OCI-LY7 (cell line): ENCODE data around the gene RNF150. TPM values are rescaled to one million over a fixed set of nuclear protein-coding genes. Genes with fewer than 3 reads are reported as not detected.

Experiments
- BruUV-seq: library from RNA; stranded (reverse); fragments of 400-500 nt; replicated peaks from 2 replicates; lab custom pipeline; 2021; lab: Mats Ljungman, UMichigan
- CTCF ChIA-PET: fragments of 300-600 bp; sonication (Branson Sonifier 250); formaldehyde crosslinking; loops from one replicate; lab custom pipeline; 2022; ENCODE audit warnings: antibody characterized with exemption; ENCODE audit not compliant: unreplicated experiment; lab: Charles Lee
- POLR2A ChIA-PET: fragments of 300-600 bp; sonication (Branson Sonifier 250); formaldehyde crosslinking; loops from one replicate; lab custom pipeline; 2022; ENCODE audit warnings: antibody characterized with exemption; lab: Charles Lee
- DNase-seq: peaks from one replicate; pipeline ENCODE4 v3.0.0-alpha.2; 2015; ENCODE audit warnings: low spot score
- H2AFZ ChIP-seq: fragments of 200-600 bp; sonication (generic), shearing (Covaris generic); 2 replicates; pipeline ENCODE4 v1.6.1; 2014; ENCODE audit warnings: mild to moderate bottlenecking, antibody characterized with exemption, low read length, moderate library complexity
- H3K27ac ChIP-seq: fragments of 200-600 bp; sonication (generic); 2 replicates; pipeline ENCODE4 v1.5.1; 2014; ENCODE audit warnings: mixed run types, low read depth, mild to moderate bottlenecking, moderate library complexity, low read length, inconsistent platforms; ENCODE audit not compliant: poor library complexity, severe bottlenecking
- H3K36me3 ChIP-seq: fragments of 200-600 bp; sonication (generic); 2 replicates; pipeline ENCODE4 v1.6.1; 2014; ENCODE audit warnings: mild to moderate bottlenecking, antibody characterized with exemption, low read length, moderate library complexity, mixed read lengths; ENCODE audit not compliant: insufficient read depth
- H3K4me1 ChIP-seq: fragments of 200-600 bp; sonication (generic); 2 replicates; pipeline ENCODE4 v1.5.1; 2014; ENCODE audit warnings: mild to moderate bottlenecking, low read length; ENCODE audit not compliant: insufficient read depth, poor library complexity, severe bottlenecking
- H3K4me2 ChIP-seq: fragments of 200-600 bp; sonication (generic); 2 replicates; pipeline ENCODE4 v1.6.1; 2014; ENCODE audit warnings: mild to moderate bottlenecking, low read length
- H3K4me3 ChIP-seq: fragments of 200-600 bp; sonication (generic); 2 replicates; pipeline ENCODE4 v1.5.1; 2014; ENCODE audit warnings: mild to moderate bottlenecking, low read depth, low read length; ENCODE audit not compliant: poor library complexity, severe bottlenecking
- H3K79me2 ChIP-seq: fragments of 200-600 bp; sonication (generic); 2 replicates; pipeline ENCODE4 v1.6.1; 2016; ENCODE audit warnings: low read depth, mild to moderate bottlenecking, low read length, moderate library complexity, mixed read lengths; ENCODE audit not compliant: insufficient read depth
- H3K9me2 ChIP-seq: fragments of 200-600 bp; sonication (generic); 2 replicates; pipeline ENCODE4 v1.6.1; 2016; ENCODE audit warnings: mild to moderate bottlenecking, low read length, mixed read lengths; ENCODE audit not compliant: insufficient read depth
- H3K9me3 ChIP-seq: fragments of 200-600 bp; sonication (generic); 2 replicates; pipeline ENCODE4 v1.6.1; 2014; ENCODE audit warnings: mild to moderate bottlenecking, mixed run types, low read length, mixed read lengths
- H4K20me1 ChIP-seq: fragments of 200-600 bp; sonication (generic); 2 replicates; pipeline ENCODE4 v1.6.1; 2014; ENCODE audit warnings: mild to moderate bottlenecking, antibody characterized with exemption, low read length, moderate library complexity, mixed read lengths; ENCODE audit not compliant: insufficient read depth
- CTCF ChIP-seq: fragments of 200-600 bp; sonication (generic); conservative IDR thresholded peaks from 2 replicates; pipeline ENCODE4 v1.5.1; 2014; ENCODE audit warnings: mild to moderate bottlenecking, antibody characterized with exemption, low read length, moderate library complexity, mixed read lengths
- EZH2phosphoT487 ChIP-seq: fragments of 200-600 bp; sonication (generic); IDR thresholded peaks from 2 replicates; pipeline ENCODE4 v1.6.1; 2018; ENCODE audit warnings: low read depth, borderline replicate concordance, mild to moderate bottlenecking, mixed run types, antibody characterized with exemption, low read length, moderate library complexity, mixed read lengths
- intact Hi-C: fragments of 100-400 bp; cut with micrococcal nuclease; formaldehyde crosslinking; loops from one replicate; pipeline ENCODE4 v1.10.0; 2022; ENCODE audit not compliant: unreplicated experiment
- total RNA-seq, 2 experiments: library from RNA; depleted of rRNA in 1 of 2; stranded (reverse); fragments of >200 nt in 1 of 2; shearing (Covaris generic) in 1 of 2; gene quantifications; 2 replicates each; pipeline ENCODE4 v1.2.3, GENCODE V29; 2014 to 2022

Gene RNF150
- total RNA-seq, 2 experiments from 2014 or later = not detected

GRCh38 chr4:141037446-141037845, 95.8 kb downstream of the RNF150 start:
- Histone ChIP-seq H3K27ac (no peak overlapping the region), H3K36me3 (no peaks in the 10 kb centered on the region), H3K9me2 (no peaks in the 10 kb centered on the region), H3K4me1 (no peaks in the 10 kb centered on the region), H2AFZ (no peak overlapping the region), H3K79me2 (no peaks in the 10 kb centered on the region), H3K4me3 (no peak overlapping the region), H4K20me1 (no peaks in the 10 kb centered on the region), H3K9me3 (no peaks in the 10 kb centered on the region), H3K4me2 (no peak overlapping the region)
- CTCF ChIA-PET = no interaction called here
- POLR2A ChIA-PET = interaction anchor here (1.3 kb wide), 1 partner anchor 26 kb away, joined by 3 read pairs; no protein-coding TSS in a partner anchor
- intact Hi-C loops = no loop called here
- no TSS peak for BruUV-seq
- DNase-seq = no peak
- TF ChIP-seq EZH2phosphoT487 (no peak), CTCF (no peak)

GRCh38 chr4:141036786-141037185, 96.5 kb downstream of the RNF150 start:
- H3K9me3 ChIP-seq = no peaks in the 10 kb centered on the region
- intact Hi-C loops = no loop called here
- no peak overlapping the region for H3K4me3 ChIP-seq
- CTCF ChIA-PET = no interaction called here
- no peaks in the 10 kb centered on the region for H3K9me2 ChIP-seq
- H3K27ac ChIP-seq = no peak overlapping the region
- POLR2A ChIA-PET = interaction anchor here (1.3 kb wide), 1 partner anchor 26 kb away, joined by 3 read pairs; no protein-coding TSS in a partner anchor
- TF ChIP-seq EZH2phosphoT487 (no peak), CTCF (no peak)
- no peak overlapping the region for H2AFZ ChIP-seq
- H3K4me1 ChIP-seq = no peaks in the 10 kb centered on the region
- no peaks in the 10 kb centered on the region for H4K20me1 ChIP-seq
- H3K79me2 ChIP-seq = no peaks in the 10 kb centered on the region
- no peaks in the 10 kb centered on the region for H3K36me3 ChIP-seq
- no peak overlapping the region for H3K4me2 ChIP-seq
- no TSS peak for BruUV-seq
- no peak for DNase-seq

GRCh38 chr4:141035920-141036319, 97.3 kb downstream of the RNF150 start:
- intact Hi-C loops = no loop called here
- CTCF ChIA-PET = no interaction called here
- no TSS peak for BruUV-seq

More at GRCh38 chr4:141035920-141036319, 97.3 kb downstream of the RNF150 start:
- Histone ChIP-seq H3K4me2 (no peak overlapping the region), H3K9me2 (no peaks in the 10 kb centered on the region), H3K4me1 (no peaks in the 10 kb centered on the region), H3K4me3 (no peak overlapping the region), H3K9me3 (no peaks in the 10 kb centered on the region), H3K27ac (no peak overlapping the region), H3K79me2 (no peaks in the 10 kb centered on the region), H3K36me3 (no peaks in the 10 kb centered on the region), H4K20me1 (no peaks in the 10 kb centered on the region), H2AFZ (no peak overlapping the region)
- no peak for TF ChIP-seq EZH2phosphoT487
- TF ChIP-seq CTCF = no peak
- DNase-seq = no peak
- POLR2A ChIA-PET = interaction anchor here (0.5 kb wide), 2 partner anchors 25 to 325 kb away, joined by 3 read pairs; no protein-coding TSS in a partner anchor
